RWPE2 (cell line): ENCODE measurements around the gene PTPRT.

Experiments used
- ATAC-seq: fragments of 200-7000 bp; cut with Tn5 transposase; 3 replicates; pipeline ENCODE4 v1.9.1; 2021; ENCODE audit warnings: low read depth
- DNase-seq: peaks from one replicate; pipeline ENCODE4 v3.0.0-alpha.2; 2020; ENCODE audit warnings: low spot score
- H3K27ac ChIP-seq: fragments of 450-650 bp; 2 replicates; pipeline ENCODE4 v1.5.1; 2017; ENCODE audit warnings: mild to moderate bottlenecking; ENCODE audit not compliant: poor library complexity, severe bottlenecking
- H3K27me3 ChIP-seq: fragments of 250-450 bp; sonication (Bioruptor Pico); 2 replicates; pipeline ENCODE4 v1.5.1; 2021; ENCODE audit warnings: mild to moderate bottlenecking, moderate library complexity; ENCODE audit not compliant: insufficient read depth, poor library complexity, severe bottlenecking
- H3K36me3 ChIP-seq: fragments of 250-450 bp; sonication (Bioruptor Pico); 2 replicates; pipeline ENCODE4 v1.5.1; 2020; ENCODE audit warnings: low read depth, mild to moderate bottlenecking, moderate library complexity
- H3K4me1 ChIP-seq: fragments of 250-450 bp; sonication (Bioruptor Pico); 2 replicates; pipeline ENCODE4 v1.5.1; 2021; ENCODE audit warnings: mild to moderate bottlenecking, moderate library complexity; ENCODE audit not compliant: insufficient read depth, poor library complexity, severe bottlenecking
- H3K4me3 ChIP-seq: fragments of 250-450 bp; sonication (Bioruptor Pico); 2 replicates; pipeline ENCODE4 v1.5.1; 2021; ENCODE audit warnings: mild to moderate bottlenecking, moderate library complexity; ENCODE audit not compliant: severe bottlenecking
- H3K9me3 ChIP-seq: fragments of 250-450 bp; sonication (Bioruptor Pico); 2 replicates; pipeline ENCODE4 v1.5.1; 2021; ENCODE audit warnings: mild to moderate bottlenecking, moderate library complexity; ENCODE audit not compliant: severe bottlenecking
- TF ChIP-seq, protein P1 (sequence below): fragments of 450-650 bp; IDR thresholded peaks from one replicate; pipeline ENCODE4 v1.5.1; 2017; ENCODE audit warnings: mild to moderate bottlenecking, moderate library complexity; ENCODE audit not compliant: poor library complexity, severe bottlenecking

PTPRT gene

DNA sequence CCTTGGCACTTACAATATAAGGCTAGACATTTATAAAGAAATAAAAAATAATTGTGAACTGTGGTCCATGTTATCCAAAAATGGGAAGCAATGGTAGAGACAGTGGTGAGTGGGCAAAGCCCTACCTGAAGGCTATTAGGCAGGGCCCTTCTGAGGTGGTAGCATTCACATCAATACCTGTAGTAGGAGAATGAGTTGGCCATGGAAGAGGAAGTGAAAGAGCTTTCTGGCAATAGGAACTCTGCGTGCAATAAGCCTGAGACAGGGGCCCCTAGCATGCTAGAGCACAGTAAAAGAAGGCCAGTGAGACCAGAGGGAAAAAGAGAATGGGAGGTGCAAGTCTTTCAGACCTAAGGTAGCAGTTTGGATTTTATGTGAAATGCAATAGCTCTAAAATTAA lies 754.5 kb downstream of the PTPRT start:
- Histone ChIP-seq H3K36me3 (no peaks in the 10 kb centered on the region), H3K27me3 (no peaks in the 10 kb centered on the region), H3K4me3 (no peak overlapping the region), H3K27ac (no peak overlapping the region), H3K4me1 (no peaks in the 10 kb centered on the region), H3K9me3 (peaks cover 4% of the 10 kb centered on the region)
- no peak for ATAC-seq
- DNase-seq, result no peak
- TF ChIP-seq, protein P1, sequence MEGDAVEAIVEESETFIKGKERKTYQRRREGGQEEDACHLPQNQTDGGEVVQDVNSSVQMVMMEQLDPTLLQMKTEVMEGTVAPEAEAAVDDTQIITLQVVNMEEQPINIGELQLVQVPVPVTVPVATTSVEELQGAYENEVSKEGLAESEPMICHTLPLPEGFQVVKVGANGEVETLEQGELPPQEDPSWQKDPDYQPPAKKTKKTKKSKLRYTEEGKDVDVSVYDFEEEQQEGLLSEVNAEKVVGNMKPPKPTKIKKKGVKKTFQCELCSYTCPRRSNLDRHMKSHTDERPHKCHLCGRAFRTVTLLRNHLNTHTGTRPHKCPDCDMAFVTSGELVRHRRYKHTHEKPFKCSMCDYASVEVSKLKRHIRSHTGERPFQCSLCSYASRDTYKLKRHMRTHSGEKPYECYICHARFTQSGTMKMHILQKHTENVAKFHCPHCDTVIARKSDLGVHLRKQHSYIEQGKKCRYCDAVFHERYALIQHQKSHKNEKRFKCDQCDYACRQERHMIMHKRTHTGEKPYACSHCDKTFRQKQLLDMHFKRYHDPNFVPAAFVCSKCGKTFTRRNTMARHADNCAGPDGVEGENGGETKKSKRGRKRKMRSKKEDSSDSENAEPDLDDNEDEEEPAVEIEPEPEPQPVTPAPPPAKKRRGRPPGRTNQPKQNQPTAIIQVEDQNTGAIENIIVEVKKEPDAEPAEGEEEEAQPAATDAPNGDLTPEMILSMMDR, result no peak

DNA sequence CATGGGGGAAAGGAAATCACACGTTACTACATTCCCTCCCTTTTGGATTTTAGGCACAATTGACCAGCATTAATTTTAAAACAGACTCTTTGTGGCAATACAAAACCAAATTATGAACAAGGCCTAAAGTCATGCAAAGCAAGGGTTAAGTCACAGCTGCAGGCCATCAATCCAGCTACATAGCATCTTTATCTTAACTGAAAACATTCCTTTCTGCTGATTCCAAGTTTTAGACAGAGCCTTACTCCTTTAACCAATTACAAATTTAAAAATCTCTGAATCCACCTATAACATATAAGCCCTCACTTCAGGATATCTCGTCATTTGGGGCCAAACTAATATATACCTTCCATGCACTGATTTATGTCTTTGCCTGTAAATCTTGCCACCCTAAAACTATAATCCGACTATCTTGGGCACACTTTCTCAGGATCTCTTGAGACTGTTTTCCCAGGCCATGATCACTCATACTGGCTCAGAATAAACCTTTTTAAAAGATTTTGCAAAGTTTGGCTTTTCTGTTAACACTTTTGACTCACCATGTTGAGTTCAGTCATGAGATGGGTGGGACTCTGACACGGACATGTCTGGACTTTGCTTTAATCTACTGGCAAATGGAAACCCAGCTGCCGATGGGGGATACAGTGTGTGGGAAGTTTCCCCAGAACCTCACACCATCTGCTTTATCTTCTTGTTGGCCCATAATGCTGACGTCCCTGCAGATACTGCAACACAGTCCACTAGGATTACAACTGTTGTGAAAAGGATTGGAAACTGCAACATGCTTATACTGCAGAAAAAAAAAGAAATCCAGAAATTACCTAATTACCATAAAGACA lies 757.0 kb downstream of the PTPRT start:
- Histone ChIP-seq H3K27me3 (no peaks in the 10 kb centered on the region), H3K4me1 (no peaks in the 10 kb centered on the region), H3K27ac (no peak overlapping the region), H3K36me3 (no peaks in the 10 kb centered on the region), H3K4me3 (no peak overlapping the region), H3K9me3 (peaks cover 4% of the 10 kb centered on the region)
- TF ChIP-seq, protein P1, result no peak
- no peak for ATAC-seq
- no peak for DNase-seq

- ATAC-seq (no peak), DNase-seq (no peak)
- Histone ChIP-seq H3K36me3 (no peaks in the 10 kb centered on the region), H3K27me3 (no peaks in the 10 kb centered on the region), H3K9me3 (peaks cover 4% of the 10 kb centered on the region), H3K27ac (no peak overlapping the region), H3K4me1 (no peaks in the 10 kb centered on the region), H3K4me3 (no peak overlapping the region)
- TF ChIP-seq, protein P1, result no peak
Observed at GRCh38 chr20:42430598-42430997, 759.1 kb downstream of the PTPRT start.

DNA sequence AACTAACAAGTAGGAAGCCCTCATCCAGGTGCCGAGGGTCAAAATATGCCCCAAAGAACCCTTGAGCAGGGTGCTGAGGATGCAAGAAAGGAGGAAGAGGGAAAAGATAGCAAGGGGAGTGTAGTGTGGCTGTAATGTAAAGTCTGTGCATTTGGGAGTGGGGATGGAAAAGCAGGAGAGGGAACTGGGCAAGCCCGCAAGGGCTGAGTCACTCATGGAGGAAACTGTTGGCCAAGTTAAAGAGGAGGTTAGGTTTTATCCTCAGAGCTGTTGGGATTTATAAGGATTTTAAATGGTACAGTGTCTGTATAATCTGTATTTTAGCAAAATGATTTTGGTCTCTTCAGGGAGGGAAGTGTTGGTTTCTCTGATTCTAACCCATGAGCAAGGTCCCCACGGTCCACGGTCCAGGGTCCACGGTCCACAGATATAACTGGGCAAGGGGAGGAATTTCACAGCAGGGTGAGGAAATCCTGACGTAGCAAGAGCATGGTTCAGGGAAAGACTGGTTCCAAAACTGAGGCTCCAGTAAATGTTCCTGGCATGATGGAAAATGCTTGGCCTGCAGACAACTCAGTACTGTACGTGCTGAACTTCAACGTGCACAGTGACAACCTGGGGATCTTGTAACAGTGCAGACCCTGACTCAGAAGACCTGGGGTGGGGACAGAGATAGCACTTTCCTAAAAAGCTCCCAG lies 759.8 kb downstream of the PTPRT start:
- no peak overlapping the region for H3K27ac ChIP-seq
- no peaks in the 10 kb centered on the region for H3K36me3 ChIP-seq
- ATAC-seq (no peak), DNase-seq (no peak)
- no peaks in the 10 kb centered on the region for H3K27me3 ChIP-seq
- TF ChIP-seq, protein P1, result no peak
- H3K4me1 ChIP-seq, result no peaks in the 10 kb centered on the region
- H3K9me3 ChIP-seq, result peaks cover 4% of the 10 kb centered on the region
- H3K4me3 ChIP-seq, result no peak overlapping the region
